Natural killer cell (primary cell): ENCODE results near the gene KMT2B. TPM values are rescaled to one million over a fixed set of nuclear protein-coding genes. Genes with fewer than 3 reads are reported as not detected.

ENCODE experiments used
- ATAC-seq, 3 donors: fragments of 150-1000 bp in 2 of 3; fragments of 200-7000 bp in 1 of 3; cut with Tn5 transposase; 1 replicate in 1 of 3; 2 replicates in 2 of 3; pipeline ENCODE4 v1.10.0; 2021; ENCODE audit warnings: mild to moderate bottlenecking in 2 of 3, moderate library complexity in 2 of 3
- DNase-seq, 2 donors: peaks; one replicate each; pipeline versions ENCODE4 v3.0.0 to v3.0.0-alpha.2; 2013 to 2021; ENCODE audit warnings: mixed read lengths in 1 of 2
- H3K27ac ChIP-seq: one replicate; pipeline ENCODE4 v1.5.1; 2013; ENCODE audit warnings: mild to moderate bottlenecking, low read length
- H3K27me3 ChIP-seq: one replicate; pipeline ENCODE4 v1.6.1; 2013; ENCODE audit warnings: low read length; ENCODE audit not compliant: control insufficient read depth, insufficient read depth
- H3K36me3 ChIP-seq: one replicate; pipeline ENCODE4 v1.6.1; 2013; ENCODE audit warnings: low read length; ENCODE audit not compliant: control insufficient read depth, insufficient read depth
- H3K4me1 ChIP-seq: one replicate; pipeline ENCODE4 v1.6.1; 2013; ENCODE audit warnings: low read length; ENCODE audit not compliant: control insufficient read depth, insufficient read depth
- H3K4me3 ChIP-seq: one replicate; pipeline ENCODE4 v1.5.1; 2013; ENCODE audit warnings: low read length
- H3K9me3 ChIP-seq: one replicate; pipeline ENCODE4 v1.6.1; 2013; ENCODE audit warnings: low read length; ENCODE audit not compliant: control insufficient read depth, insufficient read depth
- H3K27ac Mint-ChIP-seq, 2 donors: one replicate each; pipeline ENCODE4 v1.8.0; 2022; ENCODE audit warnings: mild to moderate bottlenecking in 2 of 2, mixed read lengths in 2 of 2, moderate library complexity in 1 of 2
- H3K27me3 Mint-ChIP-seq, 2 donors: one replicate each; pipeline ENCODE4 v1.8.0; 2022; ENCODE audit warnings: low read depth in 2 of 2, mixed read lengths in 2 of 2
- H3K36me3 Mint-ChIP-seq: one replicate; pipeline ENCODE4 v1.8.0; 2022; ENCODE audit warnings: mixed read lengths
- H3K4me1 Mint-ChIP-seq, 2 donors: one replicate each; pipeline ENCODE4 v1.8.0; 2022; ENCODE audit warnings: mixed read lengths in 2 of 2
- H3K4me3 Mint-ChIP-seq: one replicate; pipeline ENCODE4 v1.8.0; 2022; ENCODE audit warnings: mild to moderate bottlenecking, moderate library complexity, mixed read lengths
- H3K9me3 Mint-ChIP-seq, 2 donors: one replicate each; pipeline ENCODE4 v1.8.0; 2022; ENCODE audit warnings: mixed read lengths in 2 of 2
- CTCF ChIP-seq: fragments of 200-600 bp; IDR thresholded peaks from one replicate; pipeline ENCODE4 v1.8.0; 2022; ENCODE audit warnings: antibody characterized with exemption
- WGBS: methylation state at CpG from one replicate; pipeline ENCODE4 v1.1.7; 2013; ENCODE audit warnings: missing lambda C conversion rate; ENCODE audit not compliant: insufficient coverage; 5-methylcytosine and 5-hydroxymethylcytosine counted together
- intact Hi-C: fragments of 100-400 bp; cut with micrococcal nuclease; formaldehyde crosslinking; loops from one replicate; pipeline ENCODE4 v1.14.2; 2022
- total RNA-seq, 4 donors: library from RNA; stranded (reverse); fragments of 120-200 nt in 1 of 4; gene quantifications; one replicate each; pipeline versions ENCODE4 v1.2.3 to v1.2.4, GENCODE V29; 2013 to 2022

KMT2B gene
- total RNA-seq, 3 donors from 2014 or later (not counting 1 experiment from before 2014, with no cell fraction given): 60.8 to 70.9 (median 70.7) TPM

GRCh38 chr19:35716801-35717664 lies 770 bp upstream of the KMT2B start:
- Histone ChIP-seq H3K4me3 (peak overlapping the region; percentile 86), H3K36me3 (peaks cover 10% of the 10 kb centered on the region), H3K4me1 (peaks cover 48% of the 10 kb centered on the region), H3K27me3 (no peaks in the 10 kb centered on the region), H3K9me3 (no peaks in the 10 kb centered on the region), H3K27ac (peak overlapping the region; percentile 79)
- 0% methylated on average over 74 of the region's 77 CpGs for WGBS
- intact Hi-C loops: loop anchor here (1.0 to 2.0 kb wide), 8 partner anchors 15 to 214 kb away; partner anchors contain the start of genes PSENEN, RBM42 and U2AF1L4
- no peaks in the 10 kb centered on the region for H3K36me3 Mint-ChIP-seq
- H3K4me3 Mint-ChIP-seq: peak overlapping the region; percentile 99
- no peaks in the 10 kb centered on the region for H3K9me3 Mint-ChIP-seq
- peaks cover 16 to 57% of the 10 kb centered on the region in 2 donors for H3K4me1 Mint-ChIP-seq
- DNase-seq (peak; percentile 89 to 98), ATAC-seq (peak; percentile 83 to 93 (median 86))
- TF ChIP-seq CTCF: peak; percentile 95
- peak overlapping the region; percentile 94 to 98 for H3K27ac Mint-ChIP-seq
- no peaks in the 10 kb centered on the region for H3K27me3 Mint-ChIP-seq

- intact Hi-C loops: no loop called here
- Histone ChIP-seq H3K4me3 (peak overlapping the region; percentile 49), H3K4me1 (peaks cover 41% of the 10 kb centered on the region), H3K27me3 (no peaks in the 10 kb centered on the region), H3K27ac (peak overlapping the region; percentile 22), H3K36me3 (peaks cover 24% of the 10 kb centered on the region), H3K9me3 (no peaks in the 10 kb centered on the region)
- no peak for ATAC-seq
- Mint-ChIP-seq H3K27me3 (no peaks in the 10 kb centered on the region), H3K4me1 (peaks cover 16 to 64% of the 10 kb centered on the region in 2 donors), H3K27ac (peak overlapping the region; percentile 63 to 76), H3K9me3 (no peaks in the 10 kb centered on the region), H3K4me3 (peak overlapping the region; percentile 87), H3K36me3 (no peaks in the 10 kb centered on the region)
- TF ChIP-seq CTCF: no peak
- DNase-seq: peak; percentile 34 to 65
- under 1% methylated on average over 42 of the region's 42 CpGs for WGBS
Observed at GRCh38 chr19:35718345-35719041, 690 bp downstream of the KMT2B start.

GRCh38 chr19:35719402-35720162 lies 1.8 kb downstream of the KMT2B start:
- H3K27ac Mint-ChIP-seq: peak overlapping the region; percentile 63 to 76
- no peak for DNase-seq
- H3K36me3 Mint-ChIP-seq: no peaks in the 10 kb centered on the region
- Histone ChIP-seq H3K27me3 (no peaks in the 10 kb centered on the region), H3K36me3 (peaks cover 33% of the 10 kb centered on the region), H3K4me3 (no peak overlapping the region), H3K9me3 (no peaks in the 10 kb centered on the region), H3K27ac (no peak overlapping the region), H3K4me1 (peaks cover 37% of the 10 kb centered on the region)
- H3K4me3 Mint-ChIP-seq: peak overlapping the region; percentile 87
- TF ChIP-seq CTCF: no peak
- H3K4me1 Mint-ChIP-seq: peaks cover 16 to 60% of the 10 kb centered on the region in 2 donors
- intact Hi-C loops: no loop called here
- H3K9me3 Mint-ChIP-seq: no peaks in the 10 kb centered on the region
- H3K27me3 Mint-ChIP-seq: no peaks in the 10 kb centered on the region
- ATAC-seq: no peak
- 96% methylated on average over 32 of the region's 32 CpGs for WGBS
